ENCODE results near the gene DENND1A.
A peak's percentile ranks its signal among the peaks of the same experiment; 100 is the strongest.

The DENND1A gene

DNA sequence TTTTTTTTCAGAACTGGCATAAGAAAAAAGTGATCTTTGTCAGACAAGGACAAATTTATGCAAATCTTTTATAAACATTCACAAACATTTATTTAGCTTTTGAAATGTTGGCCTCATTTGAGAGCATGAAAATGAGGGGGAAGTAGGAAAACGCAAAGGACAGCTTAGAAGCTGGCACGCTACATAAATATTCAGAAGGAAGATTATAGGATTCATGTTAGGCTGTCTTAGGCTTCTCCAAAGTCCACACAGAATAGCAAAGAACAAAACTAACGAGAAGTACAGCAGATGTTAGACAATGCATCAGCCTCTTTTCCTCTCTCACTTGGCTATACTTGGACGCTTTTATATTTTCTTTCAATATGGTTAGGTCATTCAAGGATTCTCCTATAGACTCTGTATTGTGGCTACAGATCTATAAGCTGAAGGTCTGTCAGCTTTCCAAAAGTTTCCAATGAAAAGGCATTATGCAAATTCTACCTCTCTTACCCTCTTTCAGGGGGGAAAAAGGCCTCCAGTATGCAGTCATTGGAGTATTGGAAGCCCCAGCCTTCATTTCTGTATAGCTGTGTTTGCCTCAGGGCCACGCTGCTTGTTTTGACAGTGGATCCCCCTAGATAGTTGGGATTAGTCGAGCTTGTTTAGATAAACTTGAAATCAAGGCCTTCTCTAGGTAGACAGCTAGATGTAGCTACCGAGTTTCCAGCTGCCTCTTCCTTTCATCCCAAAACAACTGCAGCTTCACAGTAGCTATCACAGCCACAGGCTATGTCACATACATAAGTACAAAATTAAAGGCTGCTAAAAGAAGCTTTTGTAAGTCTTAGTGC, 153.0 kb downstream of the DENND1A start:
- Mint-ChIP-seq H3K9me3 (no peaks in the 10 kb centered on the region), H3K27ac (no peak overlapping the region), H3K4me1 (peaks cover 62% of the 10 kb centered on the region), H3K27me3 (ENCODE audit: low read depth, poor library complexity) (no peaks in the 10 kb centered on the region), H3K4me3 (no peak overlapping the region), H3K36me3 (ENCODE audit: low read depth) (no peaks in the 10 kb centered on the region)
- DNase-seq = no peak
- TF ChIP-seq, protein P1, sequence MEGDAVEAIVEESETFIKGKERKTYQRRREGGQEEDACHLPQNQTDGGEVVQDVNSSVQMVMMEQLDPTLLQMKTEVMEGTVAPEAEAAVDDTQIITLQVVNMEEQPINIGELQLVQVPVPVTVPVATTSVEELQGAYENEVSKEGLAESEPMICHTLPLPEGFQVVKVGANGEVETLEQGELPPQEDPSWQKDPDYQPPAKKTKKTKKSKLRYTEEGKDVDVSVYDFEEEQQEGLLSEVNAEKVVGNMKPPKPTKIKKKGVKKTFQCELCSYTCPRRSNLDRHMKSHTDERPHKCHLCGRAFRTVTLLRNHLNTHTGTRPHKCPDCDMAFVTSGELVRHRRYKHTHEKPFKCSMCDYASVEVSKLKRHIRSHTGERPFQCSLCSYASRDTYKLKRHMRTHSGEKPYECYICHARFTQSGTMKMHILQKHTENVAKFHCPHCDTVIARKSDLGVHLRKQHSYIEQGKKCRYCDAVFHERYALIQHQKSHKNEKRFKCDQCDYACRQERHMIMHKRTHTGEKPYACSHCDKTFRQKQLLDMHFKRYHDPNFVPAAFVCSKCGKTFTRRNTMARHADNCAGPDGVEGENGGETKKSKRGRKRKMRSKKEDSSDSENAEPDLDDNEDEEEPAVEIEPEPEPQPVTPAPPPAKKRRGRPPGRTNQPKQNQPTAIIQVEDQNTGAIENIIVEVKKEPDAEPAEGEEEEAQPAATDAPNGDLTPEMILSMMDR (IDR thresholded peaks at IDR 0.05) = no peak

DNA sequence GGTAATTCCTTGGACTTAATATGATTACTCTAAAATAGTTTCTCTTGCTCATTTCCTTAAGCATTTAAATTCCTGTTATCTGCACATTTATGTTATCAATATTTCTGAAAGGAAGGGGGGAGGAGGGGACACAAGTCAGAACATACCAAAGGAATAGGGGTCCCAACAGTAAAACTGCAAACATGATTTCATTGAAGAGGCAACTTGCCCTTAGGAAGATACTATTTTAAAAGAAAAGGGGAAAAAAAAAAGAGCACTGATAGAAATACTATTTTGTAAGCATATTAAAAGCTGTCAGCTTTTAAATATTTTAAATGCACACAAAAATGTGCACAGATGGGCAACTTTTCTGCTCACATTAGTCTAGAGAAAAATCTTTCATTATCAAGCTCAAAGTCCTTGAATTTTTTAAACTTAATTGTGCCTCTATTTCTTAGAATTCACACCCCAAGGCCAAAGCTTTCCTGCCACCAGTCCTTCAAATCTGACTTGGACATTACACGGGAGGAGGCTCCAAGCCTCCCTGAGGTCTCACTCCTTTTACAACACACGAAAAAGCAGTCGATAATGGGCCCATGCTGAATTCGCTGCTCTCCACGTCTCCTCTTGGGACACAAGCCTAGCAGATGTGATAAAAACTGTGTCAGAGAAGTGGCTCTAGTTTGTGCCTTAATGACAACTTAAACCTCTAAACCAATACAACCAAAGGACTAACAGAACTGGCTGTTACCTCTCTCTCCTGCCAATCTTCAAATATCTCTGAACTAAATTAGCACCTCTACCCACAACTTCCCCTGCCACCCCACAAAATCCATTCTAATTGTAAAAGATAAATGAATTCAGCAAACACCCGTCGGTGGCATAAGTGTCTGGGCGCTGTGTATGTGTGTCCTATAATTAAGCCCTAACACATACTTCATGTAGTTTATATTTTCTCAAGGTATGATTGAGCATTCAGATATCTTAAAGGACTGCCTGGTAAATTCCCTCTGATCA, 154.3 kb downstream of the DENND1A start:
- TF ChIP-seq, protein P1 (IDR thresholded peaks at IDR 0.05) = no peak
- DNase-seq = no peak
- H3K9me3 Mint-ChIP-seq = no peaks in the 10 kb centered on the region
- no peaks in the 10 kb centered on the region for H3K36me3 Mint-ChIP-seq (ENCODE audit: low read depth)
- H3K4me3 Mint-ChIP-seq = no peak overlapping the region
- no peaks in the 10 kb centered on the region for H3K27me3 Mint-ChIP-seq (ENCODE audit: low read depth, poor library complexity)
- H3K4me1 Mint-ChIP-seq = peaks cover 76% of the 10 kb centered on the region
- peak overlapping the region; percentile 3 for H3K27ac Mint-ChIP-seq

DNA sequence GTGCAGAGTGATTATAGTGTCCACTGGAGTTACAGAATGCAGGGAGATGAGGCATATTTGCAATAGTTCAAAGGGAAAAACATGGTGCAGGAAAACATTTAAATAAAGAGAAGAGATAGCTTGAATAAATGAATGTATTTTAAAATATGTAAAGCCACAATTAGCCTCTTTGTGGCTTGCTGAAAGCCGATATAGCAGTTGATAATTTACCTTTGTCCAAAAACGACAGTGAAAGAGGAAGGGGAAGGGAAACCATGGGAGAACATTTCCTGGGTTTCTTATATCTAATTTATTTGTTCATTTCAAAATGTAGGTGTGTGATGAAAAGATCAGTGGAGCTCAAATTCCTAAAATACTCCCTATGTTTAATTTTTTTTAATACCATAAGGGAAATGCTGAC, 156.1 kb downstream of the DENND1A start:
- Mint-ChIP-seq H3K9me3 (no peaks in the 10 kb centered on the region), H3K36me3 (ENCODE audit: low read depth) (no peaks in the 10 kb centered on the region), H3K4me3 (peak overlapping the region; percentile 0), H3K4me1 (peaks cover 93% of the 10 kb centered on the region), H3K27me3 (ENCODE audit: low read depth, poor library complexity) (no peaks in the 10 kb centered on the region), H3K27ac (no peak overlapping the region)
- TF ChIP-seq, protein P1 (IDR thresholded peaks at IDR 0.05) = no peak
- no peak for DNase-seq

DNA sequence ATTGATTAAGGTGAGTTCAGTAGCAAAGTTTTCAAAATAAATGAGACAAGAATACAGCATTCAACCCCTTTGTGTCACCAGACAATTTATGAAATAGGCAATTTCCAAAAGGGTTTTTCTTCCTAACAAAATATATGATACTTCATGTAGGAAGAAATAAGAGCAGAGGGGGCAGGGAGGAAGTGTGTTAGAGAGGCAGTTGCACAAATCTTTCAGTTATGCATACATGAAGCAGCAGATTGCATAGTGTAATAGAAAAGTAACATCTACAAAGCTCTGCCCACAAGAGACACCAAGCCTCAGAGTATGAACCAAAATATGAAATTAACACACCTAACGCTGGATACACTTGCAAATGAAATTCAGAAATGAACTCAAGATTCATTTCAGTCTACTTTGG, 157.0 kb downstream of the DENND1A start:
- H3K27ac Mint-ChIP-seq = no peak overlapping the region
- H3K9me3 Mint-ChIP-seq = no peaks in the 10 kb centered on the region
- H3K27me3 Mint-ChIP-seq (ENCODE audit: low read depth, poor library complexity) = no peaks in the 10 kb centered on the region
- H3K4me3 Mint-ChIP-seq = no peak overlapping the region
- H3K4me1 Mint-ChIP-seq = peaks cover 92% of the 10 kb centered on the region
- no peaks in the 10 kb centered on the region for H3K36me3 Mint-ChIP-seq (ENCODE audit: low read depth)
- TF ChIP-seq, protein P1 (IDR thresholded peaks at IDR 0.05) = no peak
- no peak for DNase-seq

DNA sequence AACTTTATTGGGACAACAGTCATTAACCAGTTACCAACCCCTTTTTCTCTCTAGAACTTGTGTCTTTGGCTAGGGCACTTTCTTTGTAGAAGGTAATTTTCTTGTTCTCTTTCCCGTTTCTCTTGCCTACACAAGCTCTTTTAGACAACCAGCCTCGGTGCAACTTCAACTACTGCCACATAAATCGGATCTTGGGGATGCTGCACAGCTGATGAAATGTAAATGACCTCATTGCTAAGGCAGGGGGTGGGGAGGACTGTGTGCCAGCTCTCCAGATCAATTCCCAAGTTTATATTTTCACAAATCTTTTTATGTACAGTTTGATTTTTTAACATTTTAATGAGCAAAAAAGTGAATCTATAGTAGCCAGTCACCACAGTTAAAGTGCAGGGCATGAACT, 157.6 kb downstream of the DENND1A start:
- no peaks in the 10 kb centered on the region for H3K9me3 Mint-ChIP-seq
- H3K27me3 Mint-ChIP-seq (ENCODE audit: low read depth, poor library complexity) = no peaks in the 10 kb centered on the region
- H3K36me3 Mint-ChIP-seq (ENCODE audit: low read depth) = no peaks in the 10 kb centered on the region
- H3K4me1 Mint-ChIP-seq = peaks cover 87% of the 10 kb centered on the region
- no peak for DNase-seq
- H3K4me3 Mint-ChIP-seq = no peak overlapping the region
- TF ChIP-seq, protein P1 (IDR thresholded peaks at IDR 0.05) = no peak
- no peak overlapping the region for H3K27ac Mint-ChIP-seq
